ENCODE data around the gene PLD1. TPM values are rescaled to one million over a fixed set of nuclear protein-coding genes. Genes with fewer than 3 reads are reported as not detected.
"Not testable (repeated sequence)": the region's sequence is repeated elsewhere in the genome, so short reads cannot be mapped to it uniquely, and the experiment has no call there.

Gene PLD1
- total RNA-seq, 1 donor from 2014 or later: 20.4 TPM

DNA sequence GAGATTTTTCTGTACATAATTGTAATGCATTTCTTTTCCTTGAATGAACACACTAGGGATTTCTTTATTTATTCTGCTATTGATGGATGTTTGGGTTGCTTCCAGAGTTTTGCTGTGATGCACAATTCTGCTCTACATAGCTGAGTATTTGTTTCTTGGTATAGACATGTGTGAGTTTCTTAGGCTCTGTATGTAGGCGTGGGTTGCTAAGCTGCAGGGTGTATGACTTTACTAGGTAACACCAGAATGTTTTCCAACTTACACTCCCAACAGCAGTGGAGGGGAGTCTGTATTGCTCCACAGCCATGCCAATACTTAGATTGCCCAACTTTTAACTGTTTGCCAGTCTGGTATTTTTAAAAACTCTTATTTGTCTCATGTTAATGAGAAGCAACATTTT is 194.6 kb downstream of the PLD1 start:
- peak; percentile 83 for DNase-seq (ENCODE audit: low read depth)

DNA sequence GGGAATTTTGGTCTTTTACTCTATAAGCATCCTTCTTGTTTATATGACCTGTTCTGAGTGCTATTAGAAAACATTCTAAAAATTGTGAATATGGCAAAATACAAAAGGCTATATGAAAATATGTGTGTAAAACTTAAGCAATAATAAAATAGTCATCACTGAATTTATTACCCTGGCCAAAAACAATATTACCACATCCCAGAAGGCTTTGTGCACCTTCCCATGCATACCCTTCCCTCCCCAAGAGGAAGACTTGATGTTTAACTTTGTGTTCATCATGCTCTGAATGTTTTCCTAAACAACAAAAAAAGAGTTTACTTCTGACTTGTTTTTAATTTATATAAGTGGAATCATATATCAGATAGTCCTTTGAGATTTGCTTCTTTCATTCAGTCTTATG is 195.0 kb downstream of the PLD1 start:
- DNase-seq (ENCODE audit: low read depth): no peak

DNA sequence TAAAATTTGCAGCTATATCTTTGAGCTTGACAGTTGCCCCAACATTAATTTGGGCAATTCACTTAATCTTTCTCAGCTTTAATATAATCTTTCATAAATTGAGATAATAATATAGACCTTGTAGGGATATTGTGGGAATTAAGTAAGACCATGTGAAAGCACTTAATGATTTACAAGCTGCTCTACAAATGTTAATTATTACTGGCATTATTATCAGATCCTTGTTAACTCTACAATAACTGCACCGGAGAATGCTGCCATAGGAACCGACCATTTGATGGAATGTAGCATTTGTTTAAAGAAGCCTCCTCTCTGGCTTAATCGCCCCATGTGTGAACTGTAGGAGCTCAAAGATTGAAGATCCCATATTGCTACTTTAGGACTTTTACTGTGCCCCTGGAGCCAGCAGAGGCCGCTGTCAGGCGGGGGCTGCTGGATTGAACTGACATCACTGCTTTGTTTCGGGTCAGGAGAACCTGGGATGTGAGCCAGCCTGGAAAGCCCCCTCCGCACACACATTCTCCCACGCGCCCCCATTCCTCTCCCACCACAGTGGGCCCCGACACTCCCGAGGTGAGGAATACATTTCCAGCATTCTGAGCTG is 195.9 kb downstream of the PLD1 start:
- peak; percentile 77 for DNase-seq (ENCODE audit: low read depth)

DNA sequence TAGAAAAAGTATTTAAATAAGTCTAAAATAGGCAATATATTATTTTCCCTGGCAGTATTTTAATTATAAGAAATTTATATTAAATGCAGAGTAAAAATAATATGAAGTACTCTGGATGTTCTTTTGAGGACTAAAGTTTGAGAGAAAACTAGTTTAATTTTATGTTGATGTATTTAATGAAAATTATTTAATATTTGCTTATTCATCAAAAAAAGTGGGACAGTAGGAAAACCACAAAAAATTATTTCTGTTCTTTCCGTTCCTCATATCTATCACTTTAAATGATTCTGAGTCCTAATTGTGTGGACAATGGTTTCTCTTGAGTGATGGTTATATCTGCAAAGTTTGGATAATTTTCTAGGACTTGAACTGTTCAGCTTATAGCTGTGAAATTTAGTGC is 202.8 kb downstream of the PLD1 start:
- DNase-seq (ENCODE audit: low read depth): no peak

DNA sequence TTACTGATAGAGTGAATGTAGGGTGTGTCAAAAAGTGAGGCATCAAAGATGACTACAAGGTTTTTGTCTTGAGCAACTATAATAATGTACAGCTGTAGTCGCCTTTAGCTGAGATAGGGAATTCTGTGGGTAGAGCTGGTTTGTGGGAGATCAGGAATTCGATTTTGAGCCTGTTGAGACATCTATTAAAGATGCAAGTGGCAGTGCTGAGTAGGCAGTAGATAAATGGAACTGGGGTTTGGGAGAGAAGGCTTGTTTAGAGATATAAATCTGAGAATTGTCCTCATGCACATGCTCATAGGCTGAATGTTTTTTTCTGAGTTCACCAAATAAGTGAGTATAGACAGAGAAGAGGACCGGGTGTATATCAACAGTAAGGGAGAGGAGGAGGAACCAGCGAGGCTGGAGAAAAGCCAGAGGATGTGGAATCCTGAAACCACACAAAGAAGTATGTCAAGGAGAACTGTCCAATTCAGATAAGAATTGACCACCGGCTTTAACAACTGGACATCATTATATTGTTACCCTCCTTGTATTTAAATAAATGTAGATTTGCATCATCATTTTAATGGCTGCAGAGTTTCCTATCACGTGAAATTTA is 204.0 kb downstream of the PLD1 start:
- DNase-seq (ENCODE audit: low read depth): no peak

DNA sequence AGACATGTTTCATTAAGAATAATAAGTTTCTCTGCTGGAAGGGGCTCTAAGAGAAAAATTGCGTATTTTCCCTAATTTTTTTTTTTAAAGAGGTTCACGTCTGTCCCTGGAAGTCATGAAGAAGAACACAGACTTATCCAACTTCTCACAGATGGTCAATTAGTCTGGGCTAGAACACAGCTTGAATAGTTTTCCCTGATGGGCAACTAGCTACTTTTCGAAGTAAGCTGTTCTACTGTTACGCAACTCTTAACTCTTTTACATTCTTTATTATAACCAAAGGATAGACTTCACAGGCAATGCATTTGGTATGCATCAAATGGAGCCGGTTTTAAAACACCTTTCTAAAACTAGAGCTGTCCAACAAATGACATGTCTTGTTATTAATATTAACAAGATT is 205.9 kb downstream of the PLD1 start:
- DNase-seq (ENCODE audit: low read depth): no peak

DNA sequence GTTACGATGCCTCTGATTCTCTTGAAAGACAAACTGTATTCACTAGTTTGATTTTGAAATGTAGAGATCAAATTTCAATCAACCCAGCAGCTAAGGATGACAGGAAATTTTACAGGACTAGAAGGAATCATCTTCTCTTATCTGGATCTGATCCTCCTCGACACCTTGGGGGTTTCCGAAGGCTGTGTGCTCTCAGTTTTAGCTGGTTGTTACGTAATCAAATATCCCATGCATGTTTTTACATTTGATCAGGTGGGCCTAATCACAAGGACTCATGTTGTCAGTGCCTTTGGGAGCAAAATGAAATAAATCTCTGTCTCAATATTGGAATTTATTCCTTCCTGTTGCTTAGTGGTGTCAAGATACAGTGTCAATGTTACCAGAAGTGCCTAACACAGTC is 208.2 kb downstream of the PLD1 start:
- DNase-seq (ENCODE audit: low read depth): no peak

DNA sequence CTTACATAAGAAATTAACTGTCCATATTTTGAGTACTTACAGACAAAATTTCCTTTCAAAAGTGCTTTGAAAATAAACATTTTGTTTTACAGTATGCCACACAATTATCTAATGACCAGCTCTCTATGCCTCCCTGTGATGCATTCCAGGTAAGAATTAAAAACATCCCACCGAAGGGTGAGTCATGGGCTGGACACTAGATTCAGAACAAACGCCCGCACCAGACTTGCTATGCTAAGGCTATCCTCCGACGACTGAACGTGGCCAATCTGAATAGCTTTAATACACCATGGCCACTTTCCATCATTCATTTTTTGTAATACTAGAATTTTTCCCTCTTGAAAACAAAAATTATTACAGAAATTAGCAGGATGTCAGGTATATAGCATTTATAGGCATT is 210.3 kb downstream of the PLD1 start:
- DNase-seq (ENCODE audit: low read depth): no peak

DNA sequence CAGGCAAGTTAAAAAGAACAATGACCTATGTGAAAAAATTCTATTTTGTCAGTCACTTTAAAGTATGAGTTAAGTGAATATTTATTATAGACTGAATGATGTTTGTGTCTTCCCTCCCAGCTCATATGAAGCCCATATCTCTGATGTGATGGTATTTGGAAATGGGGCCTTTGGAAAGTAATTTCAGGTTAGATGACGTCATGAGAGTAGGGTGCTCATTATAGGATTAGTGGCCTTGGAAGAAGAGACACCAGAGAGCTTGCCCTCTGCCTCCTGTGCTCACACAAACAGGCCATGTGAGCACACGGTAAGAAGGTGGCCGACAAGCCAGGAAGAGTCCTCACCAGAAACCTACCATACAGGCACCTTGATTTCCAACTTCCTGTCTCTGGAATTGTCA is 211.3 kb downstream of the PLD1 start:
- DNase-seq (ENCODE audit: low read depth): no peak

DNA sequence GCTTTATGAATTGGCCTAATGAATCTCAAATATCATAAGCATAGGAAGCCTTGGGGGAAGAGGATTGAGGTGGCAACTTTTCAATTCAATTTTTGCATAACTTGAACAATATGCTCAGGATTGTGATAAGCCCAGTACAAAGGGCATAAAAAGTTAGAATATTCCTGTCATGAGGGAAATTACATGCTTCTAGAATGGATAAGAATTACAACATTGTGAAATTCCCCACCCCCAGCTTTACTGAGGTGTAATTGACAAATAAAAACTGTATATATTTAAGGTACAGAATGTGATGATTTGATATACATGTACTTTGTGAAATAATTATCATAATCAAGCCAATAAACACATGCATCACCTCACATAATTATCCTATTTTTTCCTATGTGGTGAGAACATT is 217.5 kb downstream of the PLD1 start:
- DNase-seq (ENCODE audit: low read depth): no peak

DNA sequence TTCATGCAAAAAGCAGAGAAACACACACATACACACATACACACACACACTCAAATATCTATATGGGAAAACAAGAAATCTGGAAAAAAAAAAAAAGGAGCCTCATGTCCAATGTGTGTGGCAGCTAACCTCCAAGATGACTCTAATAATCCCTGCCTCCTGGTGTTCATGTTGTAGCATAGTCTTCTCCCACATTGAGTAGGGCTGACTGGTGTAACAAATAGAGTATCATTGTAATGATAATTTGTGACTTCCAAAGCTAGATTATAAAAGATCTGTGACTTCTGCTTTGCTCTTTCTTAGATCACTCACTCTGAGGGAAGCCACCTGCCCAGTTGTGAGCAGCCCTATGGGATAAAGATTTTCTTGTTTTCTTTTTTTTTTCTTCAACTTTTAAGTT is 219.2 kb downstream of the PLD1 start:
- DNase-seq (ENCODE audit: low read depth): no peak

DNA sequence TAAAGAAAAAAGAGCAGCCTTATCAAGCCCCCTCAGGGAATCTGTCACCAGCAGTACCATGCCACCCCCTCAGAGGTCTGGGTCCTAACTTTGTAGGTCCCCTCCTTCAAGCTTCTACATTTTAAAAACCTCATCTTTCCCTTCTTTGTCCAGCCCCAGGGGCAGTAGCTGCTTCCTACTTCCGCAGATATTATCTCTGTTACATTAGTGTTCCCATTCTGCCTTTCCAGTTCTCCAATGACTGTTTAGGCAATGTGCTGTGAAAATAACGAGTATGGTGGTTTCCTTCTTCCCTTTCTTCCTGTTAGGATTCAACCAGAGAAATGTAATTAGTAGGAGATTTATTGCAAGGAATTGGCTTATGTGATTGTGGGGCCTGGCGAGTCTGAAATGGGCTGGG is 224.0 kb downstream of the PLD1 start:
- no peak for DNase-seq (ENCODE audit: low read depth)

DNA sequence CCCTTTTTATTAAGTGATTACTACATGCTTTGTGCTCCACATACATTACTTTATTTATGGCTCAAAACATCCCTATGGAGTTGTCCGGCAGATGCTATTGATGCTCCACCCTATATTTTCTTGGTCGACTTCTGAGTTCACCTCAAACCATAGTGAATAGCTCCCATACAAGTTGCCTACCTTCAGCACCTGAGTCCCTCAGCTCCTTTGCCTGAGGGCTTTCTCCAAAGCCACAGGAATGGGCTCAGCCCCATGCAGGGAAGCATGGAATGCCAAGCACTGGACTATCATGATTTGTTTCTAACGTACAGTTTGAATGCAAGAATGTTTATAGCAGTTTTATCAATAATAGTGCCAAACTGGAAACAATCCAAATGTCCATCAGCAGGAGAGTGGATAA is 225.2 kb downstream of the PLD1 start:
- DNase-seq (ENCODE audit: low read depth): peak; percentile 65

DNA sequence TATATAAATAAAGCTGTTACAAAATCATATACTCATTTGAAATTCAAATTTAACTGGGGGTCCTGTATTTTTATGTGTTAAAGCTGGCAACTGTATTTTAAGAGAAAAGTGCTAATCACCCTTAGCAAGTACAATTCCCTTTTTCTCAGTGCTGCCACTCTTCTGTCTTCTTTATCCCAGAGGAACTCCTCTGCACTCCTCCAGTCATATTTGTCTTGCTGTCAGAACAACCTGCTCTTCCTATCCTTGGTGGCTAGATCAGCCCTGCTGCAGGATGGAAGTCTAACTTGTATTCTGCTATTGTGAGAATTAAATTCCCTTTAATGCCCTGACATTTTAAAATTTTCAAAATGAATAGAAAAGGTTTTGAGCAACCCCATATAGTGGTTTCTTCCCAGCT is 226.2 kb downstream of the PLD1 start:
- DNase-seq (ENCODE audit: low read depth): no peak

DNA sequence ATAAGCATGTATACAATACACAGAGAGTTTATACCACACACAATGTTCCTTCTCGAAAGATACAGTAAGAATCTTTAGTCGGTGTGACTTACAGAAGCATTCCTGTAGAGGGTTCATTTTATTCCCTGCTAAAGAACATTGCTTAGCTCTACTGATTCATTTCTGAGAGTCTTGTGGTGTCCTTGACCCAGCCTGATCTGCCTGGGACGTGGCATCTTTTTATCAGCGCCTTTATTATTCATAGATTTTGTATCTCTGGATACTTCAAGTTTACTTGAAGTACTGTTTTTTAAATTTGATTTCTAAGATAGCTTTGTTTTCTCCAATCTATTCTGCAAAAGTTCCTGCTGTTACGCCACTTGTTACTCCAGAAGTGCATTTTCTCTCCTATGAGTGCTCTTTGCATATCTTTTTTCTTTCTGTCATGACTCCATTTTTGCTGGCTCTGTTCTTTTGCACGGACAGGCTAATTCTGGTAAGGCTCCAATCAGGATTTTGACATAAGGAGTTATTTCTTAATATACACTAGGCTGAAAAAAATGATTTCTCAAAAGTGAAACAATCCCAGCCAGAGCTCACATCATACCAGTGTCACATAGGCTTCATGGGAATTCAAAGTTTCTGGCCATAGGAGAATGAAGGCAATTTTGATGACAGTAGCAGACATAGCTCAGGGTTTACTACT is 235.6 kb downstream of the PLD1 start:
- DNase-seq (ENCODE audit: low read depth): no peak

DNA sequence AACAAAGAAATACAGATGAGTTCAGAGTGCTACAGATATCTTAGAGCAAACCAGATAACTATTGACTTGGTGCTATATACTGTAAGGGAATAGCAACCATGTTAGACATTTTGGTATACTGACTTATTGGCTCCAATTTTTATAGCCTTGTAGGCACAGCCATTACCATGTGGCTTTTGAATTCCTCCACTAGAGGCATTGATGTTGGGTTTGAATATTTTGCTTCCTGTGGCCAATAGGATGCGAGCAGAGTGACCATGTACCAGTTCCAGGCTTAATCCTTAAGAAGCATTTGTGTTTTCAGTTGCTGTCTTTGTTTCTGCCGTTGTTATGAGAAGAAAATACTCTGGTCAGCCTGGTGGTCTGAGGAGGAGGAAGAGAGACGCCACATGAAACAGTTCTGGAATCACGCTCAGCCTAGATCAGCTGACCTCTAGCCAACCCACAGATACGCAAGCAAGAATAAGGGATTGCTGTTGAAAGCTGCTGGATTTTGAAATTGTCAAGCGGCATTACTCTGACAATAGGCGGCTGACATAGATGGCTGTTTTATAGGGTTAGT is 240.6 kb downstream of the PLD1 start:
- no peak for DNase-seq (ENCODE audit: low read depth)

DNA sequence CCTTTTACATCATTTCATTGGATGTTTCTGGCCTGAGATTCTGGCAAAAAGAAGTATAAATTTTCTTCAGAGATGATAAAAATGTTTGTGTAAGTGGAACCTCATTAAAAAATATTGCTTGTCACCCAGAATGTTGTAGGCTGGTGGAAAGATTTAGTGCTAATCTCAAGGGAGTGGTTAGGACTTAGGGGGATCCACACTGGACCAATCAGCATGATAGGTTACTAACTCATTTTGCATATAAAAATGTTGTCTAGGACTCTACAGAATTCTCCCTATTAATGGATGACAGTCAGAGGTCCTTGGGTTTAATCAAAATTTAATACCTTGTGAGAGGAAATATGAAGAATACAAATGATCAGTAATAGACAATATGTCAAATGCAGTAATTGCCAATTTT is 241.5 kb downstream of the PLD1 start:
- DNase-seq (ENCODE audit: low read depth): no peak

DNA sequence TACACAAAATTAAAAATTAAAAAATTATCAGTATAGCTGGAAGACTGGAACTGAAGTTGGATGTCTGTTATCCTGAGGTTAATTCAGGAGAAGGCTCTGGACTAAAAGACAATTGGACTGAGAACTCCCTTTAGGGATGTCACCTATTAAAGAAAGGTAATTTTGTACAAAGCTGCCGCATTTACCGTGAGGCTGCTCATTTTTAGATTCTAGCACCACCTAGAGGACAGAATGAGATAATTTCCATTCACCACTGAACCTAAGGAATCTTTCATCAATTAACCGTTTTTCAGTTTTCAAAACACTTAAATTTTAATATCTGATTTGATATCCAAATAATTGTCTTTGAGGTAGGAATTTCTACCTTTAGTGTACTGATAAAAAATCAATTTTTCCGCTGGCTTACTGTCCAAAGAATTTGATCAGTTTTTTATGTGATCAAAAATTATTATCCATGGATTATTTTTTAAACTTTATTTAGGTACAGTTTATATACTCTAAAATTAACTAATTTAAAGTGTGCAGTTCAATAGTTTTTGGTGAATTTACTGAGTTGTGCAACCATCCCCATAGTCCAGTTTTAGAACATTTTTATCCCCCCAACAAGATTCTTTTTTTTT is 243.4 kb downstream of the PLD1 start:
- peak; percentile 61 for DNase-seq (ENCODE audit: low read depth)

DNA sequence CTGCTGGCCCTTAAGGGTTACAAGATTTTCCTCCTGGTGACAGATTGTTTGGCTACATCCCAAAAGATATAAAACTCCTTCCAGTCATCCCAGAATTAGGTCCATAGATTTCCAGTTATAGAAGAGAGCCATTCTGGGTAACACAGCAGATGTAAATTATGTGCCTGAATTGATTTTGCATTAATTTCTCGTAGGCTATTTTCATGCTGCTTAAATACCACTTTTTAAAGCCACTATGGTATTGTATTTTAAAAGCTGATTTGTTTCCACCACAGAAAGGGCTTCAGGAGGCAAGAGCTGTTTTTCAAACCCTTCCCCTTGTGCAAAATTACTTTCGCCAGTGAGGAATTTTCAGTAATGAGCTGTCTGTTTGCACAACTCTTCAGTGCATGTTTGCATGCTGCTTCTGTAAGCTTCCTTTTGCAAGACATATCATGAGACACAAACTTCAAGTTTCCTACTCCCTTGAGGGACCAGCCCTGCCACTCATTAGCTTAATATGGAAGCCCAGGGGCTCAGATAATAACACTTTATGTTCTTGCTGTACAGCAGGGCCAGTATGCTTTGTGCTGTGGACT is 244.7 kb downstream of the PLD1 start:
- peak; percentile 64 for DNase-seq (ENCODE audit: low read depth)

DNA sequence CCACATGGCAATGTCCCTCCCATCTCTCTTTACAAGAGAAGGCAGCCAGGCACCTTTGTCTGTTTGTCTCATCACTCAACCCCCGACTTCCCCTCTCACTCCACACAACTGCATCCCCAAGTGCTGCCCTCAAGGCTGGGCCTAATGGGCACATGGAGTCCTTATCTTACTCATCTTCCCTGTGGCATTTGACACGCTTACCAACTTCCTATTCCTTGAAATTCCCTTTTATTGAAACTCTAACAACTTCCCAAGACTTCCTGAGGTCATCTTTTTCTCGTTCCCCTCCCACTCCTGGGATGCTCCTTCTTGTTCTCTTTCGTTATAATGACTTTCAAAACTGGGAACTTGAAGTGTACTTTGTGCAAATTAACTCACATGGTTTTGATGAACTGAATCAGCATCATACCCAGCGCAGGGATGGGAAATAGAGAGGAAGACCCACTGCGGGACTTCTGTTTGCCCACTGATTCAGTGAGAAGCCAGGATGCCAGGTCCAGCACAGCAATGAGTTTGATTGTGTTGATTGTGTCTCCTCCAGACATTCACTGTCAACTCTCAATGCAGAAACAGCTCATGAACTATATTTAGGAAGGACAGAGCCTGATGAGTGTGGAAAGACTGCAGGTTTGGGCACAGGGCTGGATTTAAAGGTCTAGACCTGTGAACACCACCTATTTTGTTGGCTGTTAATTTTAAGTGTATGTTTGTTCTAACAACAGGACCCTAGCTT is 245.4 kb downstream of the PLD1 start:
- DNase-seq (ENCODE audit: low read depth): no peak

DNA sequence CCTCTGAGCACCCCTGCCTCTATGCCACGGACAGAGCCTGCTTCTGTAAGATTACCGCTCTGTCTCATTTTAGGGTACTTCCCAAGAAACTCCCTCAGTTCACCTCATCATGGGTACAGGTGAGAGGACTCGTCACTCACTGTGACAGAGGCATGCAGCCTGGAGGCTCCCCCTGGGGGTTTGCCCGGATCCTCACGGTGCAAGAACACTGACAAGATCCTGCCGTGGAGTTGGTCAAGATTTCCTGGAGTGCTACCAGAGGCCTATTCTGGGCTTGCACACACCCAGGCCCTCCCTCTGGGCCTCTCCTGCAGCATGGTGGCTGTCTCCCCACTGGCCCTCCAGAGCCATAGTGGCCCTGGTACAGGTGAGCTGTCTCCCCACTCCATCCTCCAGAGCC is 247.0 kb downstream of the PLD1 start:
- no peak for DNase-seq (ENCODE audit: low read depth)

DNA sequence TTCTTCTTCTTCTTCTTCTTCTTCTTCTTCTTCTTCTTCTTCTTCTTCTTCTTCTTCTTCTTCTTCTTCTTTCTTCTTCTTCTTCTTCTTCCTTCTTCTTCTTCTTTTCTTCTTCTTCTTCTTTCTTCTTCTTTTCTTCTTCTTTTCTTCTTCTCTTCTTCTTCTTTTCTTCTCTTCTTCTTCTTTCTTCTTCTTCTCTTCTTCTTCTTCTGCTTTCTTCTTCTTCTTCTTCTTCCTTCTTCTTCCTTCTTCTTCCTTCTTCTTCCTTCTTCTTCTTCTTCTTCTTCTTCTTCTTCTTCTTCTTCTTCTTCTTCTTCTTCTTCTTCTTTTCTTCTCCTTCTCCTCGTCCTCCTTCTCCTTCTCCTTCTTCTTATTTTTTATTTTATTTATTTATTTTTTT is 247.8 kb downstream of the PLD1 start:
- DNase-seq (ENCODE audit: low read depth): not testable (repeated sequence)

Measured in renal cortical epithelial cell (primary cell).